Mesenchymal stem cell (in vitro differentiated cells and primary cell): Measurements from ENCODE around the gene PPP3R2.

ENCODE experiments used
- DNase-seq: peaks from one replicate; pipeline ENCODE4 v3.0.0-alpha.2; 2013
- H2AFZ ChIP-seq: one replicate; pipeline ENCODE4 v1.6.1; 2013; ENCODE audit warnings: low read depth, mild to moderate bottlenecking, control low read depth, inconsistent platforms, low read length, moderate library complexity
- H2AK5ac ChIP-seq: 2 replicates; pipeline ENCODE4 v1.6.1; 2013; ENCODE audit warnings: low read length, moderate library complexity, mild to moderate bottlenecking, inconsistent platforms; ENCODE audit not compliant: severe bottlenecking
- H2BK120ac ChIP-seq: one replicate; pipeline ENCODE4 v1.6.1; 2013; ENCODE audit warnings: low read depth, mild to moderate bottlenecking, inconsistent platforms, low read length, moderate library complexity
- H2BK12ac ChIP-seq, 2 experiments: one replicate each; pipeline ENCODE4 v1.6.1; 2013; ENCODE audit warnings: inconsistent platforms in 2 of 2, low read length in 2 of 2, mild to moderate bottlenecking in 2 of 2, moderate library complexity in 2 of 2, control low read depth in 1 of 2
- H2BK15ac ChIP-seq: one replicate; pipeline ENCODE4 v1.6.1; 2013; ENCODE audit warnings: mild to moderate bottlenecking, low read depth, inconsistent platforms; ENCODE audit not compliant: poor library complexity, severe bottlenecking
- H2BK5ac ChIP-seq: 2 replicates; pipeline ENCODE4 v1.6.1; 2013; ENCODE audit warnings: low read depth, mild to moderate bottlenecking, low read length, control low read depth, inconsistent platforms; ENCODE audit not compliant: poor library complexity, severe bottlenecking
- H3K14ac ChIP-seq, 2 experiments: one replicate each; pipeline ENCODE4 v1.6.1; 2013; ENCODE audit warnings: inconsistent platforms in 2 of 2, low read length in 2 of 2, control low read depth in 1 of 2, mild to moderate bottlenecking in 1 of 2, moderate library complexity in 1 of 2
- H3K18ac ChIP-seq, 2 experiments: one replicate each; pipeline ENCODE4 v1.6.1; 2013; ENCODE audit warnings: inconsistent platforms in 2 of 2, low read length in 2 of 2, control low read depth in 1 of 2, low read depth in 1 of 2, mild to moderate bottlenecking in 1 of 2
- H3K23ac ChIP-seq, 2 experiments: one replicate each; pipeline ENCODE4 v1.6.1; 2013; ENCODE audit warnings: inconsistent platforms in 2 of 2, low read length in 2 of 2, mild to moderate bottlenecking in 2 of 2, moderate library complexity in 2 of 2, control low read depth in 1 of 2
- H3K27ac ChIP-seq: 2 replicates; pipeline ENCODE4 v1.5.1; 2013; ENCODE audit warnings: mild to moderate bottlenecking, moderate library complexity, low read length, control low read depth, inconsistent platforms; ENCODE audit not compliant: poor library complexity, severe bottlenecking
- H3K27me3 ChIP-seq, 2 experiments: 2 replicates each; pipeline versions ENCODE4 v1.6.1 to v1.7.0; 2013; ENCODE audit warnings: low read length in 2 of 2, mild to moderate bottlenecking in 2 of 2, moderate library complexity in 2 of 2, control low read depth in 1 of 2, inconsistent platforms in 1 of 2; ENCODE audit not compliant: control insufficient read depth in 1 of 2, insufficient read depth in 1 of 2
- H3K36me3 ChIP-seq, 2 experiments: 2 replicates each; pipeline versions ENCODE4 v1.6.1 to v1.7.0; 2013; ENCODE audit warnings: low read length in 2 of 2, control low read depth in 1 of 2, inconsistent platforms in 1 of 2, low read depth in 1 of 2, mild to moderate bottlenecking in 1 of 2; ENCODE audit not compliant: insufficient read depth in 2 of 2, control insufficient read depth in 1 of 2
- H3K4ac ChIP-seq, 2 experiments: one replicate each; pipeline ENCODE4 v1.6.1; 2013; ENCODE audit warnings: inconsistent platforms in 2 of 2, low read length in 2 of 2, mild to moderate bottlenecking in 2 of 2, moderate library complexity in 2 of 2, control low read depth in 1 of 2, low read depth in 1 of 2
- H3K4me1 ChIP-seq: 2 replicates; pipeline ENCODE4 v1.6.1; 2013; ENCODE audit warnings: low read depth, low read length, control low read depth; ENCODE audit not compliant: control insufficient read depth, insufficient read depth
- H3K4me2 ChIP-seq: 2 replicates; pipeline ENCODE4 v1.6.1; 2013; ENCODE audit warnings: low read length, mild to moderate bottlenecking, inconsistent platforms; ENCODE audit not compliant: poor library complexity, severe bottlenecking
- H3K4me3 ChIP-seq, 2 experiments: 2 replicates each; pipeline versions ENCODE4 v1.5.1 to v1.7.0; 2013; ENCODE audit warnings: low read length in 2 of 2, mild to moderate bottlenecking in 2 of 2, control low read depth in 1 of 2, low read depth in 1 of 2; ENCODE audit not compliant: insufficient read depth in 1 of 2
- H3K79me1 ChIP-seq: replicated peaks from 2 replicates; pipeline ENCODE4 v1.6.1; 2013; ENCODE audit warnings: mild to moderate bottlenecking, control low read depth, low read length, inconsistent platforms; ENCODE audit not compliant: poor library complexity, severe bottlenecking
- H3K9ac ChIP-seq: 2 replicates; pipeline ENCODE4 v1.7.0; 2013; ENCODE audit warnings: mild to moderate bottlenecking, low read length, moderate library complexity
- H3K9me3 ChIP-seq: 2 replicates; pipeline ENCODE4 v1.7.0; 2013; ENCODE audit warnings: mild to moderate bottlenecking, low read length; ENCODE audit not compliant: control insufficient read depth
- H4K8ac ChIP-seq: one replicate; pipeline ENCODE4 v1.6.1; 2013; ENCODE audit warnings: inconsistent platforms, mild to moderate bottlenecking, low read length, moderate library complexity
- H4K91ac ChIP-seq: one replicate; pipeline ENCODE4 v1.6.1; 2013; ENCODE audit warnings: mild to moderate bottlenecking, low read length, inconsistent platforms
- WGBS: methylation state at CpG from one replicate; pipeline ENCODE4 v1.1.7; 2013; ENCODE audit warnings: mixed read lengths; 5-methylcytosine and 5-hydroxymethylcytosine counted together

PPP3R2 gene

GRCh38 chr9:101601904-101602765, 7.4 kb upstream of the PPP3R2 start:
- Histone ChIP-seq H3K27ac (no peak overlapping the region), H4K8ac (no peak overlapping the region), H4K91ac (no peak overlapping the region), H2BK120ac (no peak overlapping the region), H3K36me3 (no peaks in the 10 kb centered on the region), H3K79me1 (no peaks in the 10 kb centered on the region), H2AFZ (no peak overlapping the region), H3K4me3 (no peak overlapping the region), H3K4me1 (no peaks in the 10 kb centered on the region), H2AK5ac (no peak overlapping the region), H3K18ac (no peak overlapping the region), H2BK15ac (no peak overlapping the region), H3K9me3 (no peaks in the 10 kb centered on the region), H3K4me2 (no peak overlapping the region), H3K9ac (no peak overlapping the region), H3K14ac (no peak overlapping the region), H3K27me3 (peaks cover 19 to 63% of the 10 kb centered on the region in 2 experiments), H2BK5ac (no peak overlapping the region), H3K4ac (no peak overlapping the region), H3K23ac (no peak overlapping the region), H2BK12ac (no peak overlapping the region)
- DNase-seq, result peak; percentile 54
- 44% methylated on average over 8 of the region's 11 CpGs for WGBS

GRCh38 chr9:101593345-101593744, 1.4 kb downstream of the PPP3R2 start:
- Histone ChIP-seq H3K4me1 (no peaks in the 10 kb centered on the region), H3K79me1 (no peaks in the 10 kb centered on the region), H3K9me3 (no peaks in the 10 kb centered on the region), H2BK120ac (no peak overlapping the region), H3K4me3 (no peak overlapping the region), H3K36me3 (no peaks in the 10 kb centered on the region), H2BK15ac (no peak overlapping the region), H2BK12ac (no peak overlapping the region), H2AK5ac (no peak overlapping the region), H3K27me3 (peaks cover 3 to 24% of the 10 kb centered on the region in 2 experiments), H2AFZ (no peak overlapping the region), H3K14ac (no peak overlapping the region), H3K18ac (no peak overlapping the region), H3K23ac (no peak overlapping the region), H4K8ac (no peak overlapping the region), H3K9ac (no peak overlapping the region), H3K4me2 (no peak overlapping the region), H4K91ac (no peak overlapping the region), H3K4ac (no peak overlapping the region), H2BK5ac (no peak overlapping the region), H3K27ac (no peak overlapping the region)
- DNase-seq, result no peak
- 87% methylated on average over 1 of the region's 2 CpGs for WGBS

- H3K27ac ChIP-seq, result no peak overlapping the region
- H2AFZ ChIP-seq, result no peak overlapping the region
- H3K79me1 ChIP-seq, result no peaks in the 10 kb centered on the region
- no peak overlapping the region for H3K4me2 ChIP-seq
- no peak overlapping the region for H3K14ac ChIP-seq
- no peak overlapping the region for H2BK12ac ChIP-seq
- no peak overlapping the region for H3K4ac ChIP-seq
- H4K91ac ChIP-seq, result no peak overlapping the region
- H3K27me3 ChIP-seq, result peaks cover 3 to 24% of the 10 kb centered on the region in 2 experiments
- H2BK120ac ChIP-seq, result no peak overlapping the region
- H3K36me3 ChIP-seq, result no peaks in the 10 kb centered on the region
- H3K18ac ChIP-seq, result no peak overlapping the region
- no peak overlapping the region for H2AK5ac ChIP-seq
- no peak overlapping the region for H3K23ac ChIP-seq
- no peaks in the 10 kb centered on the region for H3K9me3 ChIP-seq
- no peak overlapping the region for H3K4me3 ChIP-seq
- H3K4me1 ChIP-seq, result no peaks in the 10 kb centered on the region
- no peak overlapping the region for H2BK15ac ChIP-seq
- no peak overlapping the region for H2BK5ac ChIP-seq
- H3K9ac ChIP-seq, result no peak overlapping the region
- no peak for DNase-seq
- no peak overlapping the region for H4K8ac ChIP-seq
Measured at GRCh38 chr9:101592788-101593187, 2.0 kb downstream of the PPP3R2 start.

- no peak overlapping the region for H3K18ac ChIP-seq
- H3K9me3 ChIP-seq, result no peaks in the 10 kb centered on the region
- no peak for DNase-seq
Measured at GRCh38 chr9:101591787-101592446, 2.9 kb downstream of the PPP3R2 start.

More at GRCh38 chr9:101591787-101592446, 2.9 kb downstream of the PPP3R2 start:
- H4K91ac ChIP-seq, result no peak overlapping the region
- no peaks in the 10 kb centered on the region for H3K4me1 ChIP-seq
- H3K9ac ChIP-seq, result no peak overlapping the region
- no peak overlapping the region for H3K4ac ChIP-seq
- H3K79me1 ChIP-seq, result no peaks in the 10 kb centered on the region
- no peak overlapping the region for H2AFZ ChIP-seq
- H2BK120ac ChIP-seq, result no peak overlapping the region
- peaks cover 3 to 24% of the 10 kb centered on the region in 2 experiments for H3K27me3 ChIP-seq
- no peak overlapping the region for H3K4me3 ChIP-seq
- H2BK12ac ChIP-seq, result no peak overlapping the region
- no peak overlapping the region for H4K8ac ChIP-seq
- no peak overlapping the region for H2BK15ac ChIP-seq
- no peak overlapping the region for H3K4me2 ChIP-seq
- H3K23ac ChIP-seq, result no peak overlapping the region
- H3K14ac ChIP-seq, result no peak overlapping the region
- H3K36me3 ChIP-seq, result no peaks in the 10 kb centered on the region
- no peak overlapping the region for H3K27ac ChIP-seq
- no peak overlapping the region for H2AK5ac ChIP-seq
- no peak overlapping the region for H2BK5ac ChIP-seq
